HG03095 (cell line): ENCODE results near the gene SPDL1.
"Not testable (repeated sequence)": the region's sequence is repeated elsewhere in the genome, so short reads cannot be mapped to it uniquely, and the experiment has no call there.

Experiments
- ATAC-seq: cut with Tn5 transposase; IDR thresholded peaks from one replicate; pipeline ENCODE4 v1.9.1; 2021; ENCODE audit warnings: moderate library complexity; ENCODE audit not compliant: unreplicated experiment

The SPDL1 gene

DNA sequence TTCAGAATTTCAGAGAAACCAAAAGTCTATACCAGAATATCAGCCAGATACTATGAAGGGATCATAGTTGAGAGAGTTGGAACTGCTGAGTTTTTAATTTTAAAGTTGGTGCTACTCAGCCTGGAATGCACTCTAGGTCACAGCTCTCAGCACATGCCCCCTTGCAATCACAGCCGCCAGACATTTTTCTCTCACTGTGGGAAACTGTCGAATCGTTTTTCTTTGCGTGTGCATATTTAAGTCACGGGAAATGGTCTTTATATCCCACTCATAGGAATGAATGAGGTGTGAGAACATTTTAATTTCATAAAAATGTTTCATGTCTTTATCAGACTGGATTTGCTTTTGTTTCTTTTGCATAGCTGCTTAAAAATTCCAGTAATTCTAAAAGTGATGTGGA is 12.2 kb upstream of the SPDL1 start:
- no peak for ATAC-seq

DNA sequence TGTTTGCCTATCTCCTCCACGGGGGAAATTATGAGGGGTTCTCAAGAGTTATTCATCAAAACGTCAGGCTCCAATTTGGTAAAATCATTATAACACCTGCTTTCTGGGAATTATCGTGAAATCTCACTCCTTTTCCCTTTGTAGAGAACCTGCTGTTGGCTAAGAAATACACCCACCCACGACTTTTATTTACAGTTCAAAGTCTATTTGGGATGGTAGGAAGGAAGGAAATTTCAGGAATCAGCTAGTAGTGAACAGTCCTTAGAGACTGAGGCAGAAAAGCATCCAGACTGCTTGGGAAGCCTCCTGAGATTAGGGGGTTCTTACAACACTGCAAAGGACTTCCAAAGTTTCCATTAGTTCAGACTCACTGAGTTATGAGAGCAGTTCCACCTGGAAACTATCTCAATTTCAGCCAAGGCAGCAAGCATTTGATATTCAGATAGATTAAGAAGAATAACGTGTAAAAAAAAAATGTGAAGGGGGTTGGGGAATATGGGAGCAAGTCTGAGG is 9.4 kb upstream of the SPDL1 start:
- no peak for ATAC-seq

DNA sequence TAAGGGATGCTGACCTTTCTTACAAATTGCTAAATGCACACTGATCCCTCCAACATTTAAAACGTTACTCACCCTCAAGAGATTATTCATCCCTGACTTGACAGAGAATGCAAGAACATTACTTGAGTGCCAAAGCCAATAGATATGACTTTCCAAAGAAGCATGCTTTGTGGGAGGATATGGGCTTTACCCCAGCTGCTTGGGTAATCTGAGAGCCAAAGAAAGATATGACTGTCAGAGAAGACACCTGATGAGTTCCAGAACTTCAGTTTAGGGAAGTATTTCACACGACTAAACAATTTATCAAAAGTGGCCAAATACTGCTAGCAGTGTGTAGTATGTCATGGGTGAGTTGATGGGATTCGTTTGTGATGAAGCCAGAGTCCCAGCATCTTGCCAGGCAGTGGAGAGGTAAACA is 7.4 kb upstream of the SPDL1 start:
- ATAC-seq, result no peak

DNA sequence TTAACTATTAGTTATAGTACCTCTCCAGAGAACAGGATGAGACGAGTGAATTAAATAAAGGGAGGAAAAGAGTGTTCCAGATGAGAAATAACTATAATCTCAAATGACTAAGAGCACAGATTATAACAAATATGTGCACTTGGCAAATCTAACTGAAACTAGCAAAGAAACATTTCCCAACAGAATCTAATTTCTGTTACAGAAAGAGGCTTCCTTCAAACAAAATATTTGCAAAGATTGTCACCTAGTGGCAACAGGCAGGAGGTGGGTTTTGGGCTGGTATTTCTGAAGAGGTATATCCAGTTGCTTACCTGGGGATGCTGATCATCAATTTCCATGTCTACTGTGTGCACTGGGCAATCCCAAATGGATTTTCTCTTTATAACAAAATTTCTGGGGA is 5.6 kb upstream of the SPDL1 start:
- ATAC-seq, result no peak

DNA sequence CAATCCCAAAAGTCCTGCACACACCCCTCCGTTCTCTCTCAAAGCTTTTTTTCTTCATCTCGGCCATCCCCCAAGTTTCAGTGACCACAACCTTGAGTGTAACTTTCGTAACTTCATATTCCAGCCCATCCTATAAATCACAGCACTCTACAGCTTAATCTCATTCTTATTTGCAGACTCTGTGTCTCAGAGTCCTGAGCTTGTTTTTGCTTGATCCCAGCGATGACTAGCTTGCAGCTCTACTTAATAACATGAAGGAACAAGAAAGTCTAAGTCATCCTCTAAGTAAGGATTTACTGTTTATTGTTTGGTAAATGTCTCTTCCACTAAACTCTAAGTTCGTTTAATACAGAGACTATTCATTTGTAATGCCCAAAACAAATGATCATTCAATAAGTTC is 2.6 kb upstream of the SPDL1 start:
- ATAC-seq, result no peak

DNA sequence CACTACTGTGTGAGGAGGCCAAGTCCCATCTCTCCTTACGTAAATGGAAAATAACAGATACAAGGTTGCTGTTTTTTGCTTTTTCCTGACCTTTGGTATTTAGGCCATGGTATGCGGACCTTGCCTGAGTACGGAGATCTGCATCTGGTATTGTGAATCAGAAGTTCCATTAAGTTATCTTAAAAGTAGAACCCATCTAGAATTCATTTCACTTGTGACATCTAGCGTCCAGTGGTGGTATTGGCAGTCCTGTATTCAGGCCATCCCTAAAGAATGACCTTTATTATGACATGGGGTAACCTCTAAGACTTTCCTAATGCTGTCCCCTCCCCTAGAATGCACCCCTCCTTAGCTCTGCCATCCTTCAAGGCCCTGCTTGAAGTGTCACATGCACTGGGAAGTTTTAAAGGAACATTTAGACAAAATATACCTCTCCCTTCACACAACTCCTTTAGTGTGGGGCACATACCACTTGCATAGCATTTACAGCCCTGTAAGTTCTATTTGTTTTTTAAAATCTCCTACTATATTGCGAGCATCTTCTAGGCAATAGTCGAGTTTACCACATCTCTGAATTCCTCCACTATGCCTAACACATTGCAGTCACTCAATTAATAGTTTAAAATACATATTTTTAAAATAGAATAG is 1.9 kb upstream of the SPDL1 start:
- peak; percentile 35 for ATAC-seq

GRCh38 chr5:169583101-169583423 is 511 bp upstream of the SPDL1 start:
- ATAC-seq, result peak; percentile 34

- no peak for ATAC-seq
Measured at GRCh38 chr5:169584998-169585451, 1.5 kb downstream of the SPDL1 start.

DNA sequence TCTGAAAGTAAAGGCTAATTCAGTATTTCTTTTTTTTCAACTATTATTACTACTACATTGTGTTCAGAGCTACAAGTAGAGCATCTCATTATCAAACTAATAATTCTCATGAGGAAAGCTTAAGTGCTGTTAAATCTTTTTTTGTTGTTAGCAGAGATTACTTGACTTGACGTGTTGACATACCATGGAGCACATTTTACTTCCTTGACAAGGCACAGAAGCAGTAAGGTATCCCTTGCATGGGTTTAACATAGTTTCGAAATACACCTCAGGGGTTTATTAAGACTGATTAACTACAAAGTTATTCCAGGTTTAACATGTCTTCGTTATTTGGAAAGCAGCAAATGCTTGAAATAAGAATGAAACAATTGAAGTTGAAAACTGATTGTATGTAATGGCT is 7.0 kb downstream of the SPDL1 start:
- ATAC-seq, result no peak

DNA sequence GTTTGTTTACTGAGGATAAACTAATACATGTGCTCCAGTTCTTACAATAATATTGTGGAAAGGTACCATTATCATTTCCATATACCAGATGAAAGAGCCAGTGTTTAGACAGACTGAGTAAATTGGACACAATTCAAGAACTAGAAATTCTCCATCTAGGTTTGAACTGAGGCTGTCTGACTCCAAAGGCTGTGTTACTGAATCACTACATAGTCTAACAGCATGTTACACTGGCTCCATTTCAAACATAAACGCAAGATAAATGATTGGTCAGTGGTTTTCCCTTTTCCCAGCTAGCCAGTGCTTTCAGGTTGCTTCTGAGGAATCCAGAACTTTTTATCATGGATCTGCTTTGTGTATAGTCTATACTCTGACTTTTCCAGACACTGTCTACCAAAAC is 8.1 kb downstream of the SPDL1 start:
- ATAC-seq, result no peak

GRCh38 chr5:169592937-169593650 is 9.5 kb downstream of the SPDL1 start:
- ATAC-seq, result no peak

DNA sequence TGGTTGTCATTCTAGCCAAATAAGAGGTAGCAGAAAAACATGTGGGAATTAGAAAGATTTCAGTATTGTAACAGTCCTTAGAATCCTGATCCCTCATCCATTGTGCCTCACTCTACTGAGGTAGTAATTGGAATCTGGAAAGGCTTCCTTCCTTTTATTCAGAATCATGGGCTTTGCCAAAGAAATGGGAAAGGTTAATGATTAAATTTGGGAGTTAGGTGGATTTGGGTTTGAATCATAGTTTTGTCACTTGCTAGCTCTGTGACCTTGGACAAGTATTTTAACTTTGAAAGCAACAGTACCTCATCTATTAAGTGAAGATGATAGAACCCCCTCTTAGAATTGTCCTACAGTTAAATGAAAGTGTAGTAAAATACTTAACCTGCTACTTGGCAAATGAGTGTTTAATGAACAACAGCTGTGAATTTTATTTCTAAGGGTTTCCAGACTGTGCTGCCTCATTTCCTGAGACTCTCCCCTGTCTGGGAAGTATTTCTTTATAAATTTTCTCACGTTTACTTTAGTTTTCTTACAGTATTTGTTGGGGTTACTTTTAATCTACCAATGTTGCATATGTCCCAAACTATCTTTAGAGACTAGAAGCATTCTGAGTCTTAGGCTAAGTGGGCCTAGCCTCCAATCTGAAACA is 11.7 kb downstream of the SPDL1 start:
- ATAC-seq, result no peak

DNA sequence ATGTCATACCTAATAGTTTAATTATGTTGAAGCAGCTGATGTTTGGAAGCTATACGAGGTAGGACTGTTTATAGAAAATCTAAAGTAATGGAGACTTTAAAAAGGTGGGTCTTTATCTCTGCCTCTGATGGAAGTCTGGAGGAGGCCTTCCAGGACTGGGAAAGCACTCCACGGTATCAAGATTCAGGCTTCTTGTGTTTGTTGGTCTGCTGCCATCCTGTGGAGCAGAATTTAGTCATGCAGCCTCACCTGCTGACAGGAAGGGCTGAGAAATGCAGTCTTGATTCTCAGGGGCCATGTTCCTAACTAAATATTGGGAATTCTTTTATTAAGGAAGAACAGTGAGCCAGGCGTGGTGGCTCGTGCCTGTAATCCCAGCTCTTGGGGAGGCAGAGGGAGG is 15.9 kb downstream of the SPDL1 start:
- ATAC-seq, result no peak

DNA sequence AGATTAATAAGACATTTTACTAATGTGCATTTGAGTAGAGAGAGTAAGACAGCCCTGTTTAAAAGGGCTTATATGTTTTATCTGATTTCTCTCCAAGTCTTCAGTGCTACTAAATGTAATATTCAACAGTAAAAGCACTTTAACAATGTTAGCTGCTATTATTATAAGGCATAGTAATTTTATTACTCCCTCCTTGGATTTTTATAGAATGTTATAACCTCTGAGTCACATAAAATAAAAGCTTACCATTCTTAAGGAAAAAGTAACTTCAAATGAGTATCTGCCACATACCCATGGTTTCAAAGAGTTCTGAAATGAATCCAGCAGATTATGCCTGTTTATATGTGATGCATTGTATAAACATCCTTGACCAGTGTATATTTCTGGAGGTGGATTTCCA is 19.0 kb downstream of the SPDL1 start:
- ATAC-seq, result no peak

DNA sequence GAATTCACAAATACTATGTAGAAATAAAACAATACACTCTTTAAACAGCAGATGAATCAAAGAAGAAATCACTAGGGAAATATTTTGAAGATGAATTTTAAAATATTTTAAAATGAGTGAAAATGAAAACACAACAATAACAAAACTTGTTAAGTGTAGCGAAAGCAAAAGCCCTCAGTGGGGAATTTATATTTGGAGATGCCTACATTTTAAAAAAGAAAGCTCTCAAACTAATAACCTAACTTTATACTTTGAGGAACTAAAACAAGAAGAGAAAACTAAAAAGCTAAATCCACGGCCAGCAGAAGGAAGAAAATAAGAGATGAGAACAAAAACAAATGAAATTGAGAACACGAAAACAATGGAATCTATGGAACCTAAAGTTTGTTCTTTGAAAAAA is 22.7 kb downstream of the SPDL1 start:
- ATAC-seq, result peak; percentile 49

GRCh38 chr5:169607882-169608281 is 24.3 kb downstream of the SPDL1 start:
- no peak for ATAC-seq

GRCh38 chr5:169609716-169610115 is 26.1 kb downstream of the SPDL1 start:
- ATAC-seq, result no peak

DNA sequence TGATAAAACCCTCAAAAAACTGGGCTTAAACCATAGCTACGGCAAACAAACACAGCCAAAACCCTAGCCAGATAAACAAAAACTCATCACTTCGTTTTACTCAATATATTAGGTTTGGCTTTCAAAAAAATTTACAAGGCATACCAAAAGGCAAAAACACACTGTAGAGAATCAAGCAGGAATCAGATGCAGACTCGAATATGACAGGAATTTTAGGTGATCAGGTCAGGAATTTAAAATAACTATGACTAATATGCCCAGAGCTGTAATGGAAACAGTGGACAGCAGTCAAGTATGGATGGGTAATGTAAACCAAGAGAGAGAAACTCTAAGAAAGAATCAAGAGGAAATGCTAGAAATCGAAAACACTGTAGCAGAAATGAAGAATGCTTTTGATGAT is 27.0 kb downstream of the SPDL1 start:
- ATAC-seq, result no peak

DNA sequence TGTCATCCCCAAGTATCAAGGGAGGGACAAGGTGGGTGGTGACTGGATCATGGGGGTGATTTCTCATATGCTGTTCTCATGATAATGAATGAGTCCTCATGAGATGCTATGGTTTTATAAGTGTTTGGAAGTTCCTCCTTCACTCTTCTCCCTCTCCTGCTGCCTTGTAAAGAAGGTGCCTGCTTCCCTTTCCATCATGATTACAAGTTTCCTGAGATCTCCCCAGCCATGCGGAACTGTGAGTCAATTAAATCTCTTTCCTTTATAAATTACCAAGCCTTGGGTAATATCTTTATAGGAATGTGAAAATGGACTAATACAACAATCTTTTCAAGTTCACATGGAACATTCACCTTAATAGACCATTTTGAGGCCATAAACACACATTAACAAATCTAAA is 32.0 kb downstream of the SPDL1 start:
- no peak for ATAC-seq

- not testable (repeated sequence) for ATAC-seq
Measured at GRCh38 chr5:169624307-169624706, 40.7 kb downstream of the SPDL1 start.

DNA sequence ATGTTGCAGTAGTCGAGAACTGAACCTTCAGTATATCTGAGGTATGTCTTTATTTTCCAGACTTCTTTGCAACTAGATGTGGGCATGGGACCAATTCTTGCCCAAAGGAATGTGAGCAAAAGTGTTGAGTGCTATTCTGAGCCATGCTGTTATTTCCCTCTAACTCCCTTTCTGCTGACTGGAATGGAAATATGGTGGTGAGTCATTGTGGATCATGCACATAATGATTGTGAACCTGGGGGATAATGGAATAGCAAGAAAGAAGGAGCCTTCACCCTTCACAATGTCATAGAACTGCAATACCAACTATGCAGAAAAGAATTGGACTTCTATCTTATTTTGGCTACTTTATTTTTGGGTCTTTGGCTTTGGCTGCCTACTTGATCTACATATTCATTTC is 43.2 kb downstream of the SPDL1 start:
- no peak for ATAC-seq

DNA sequence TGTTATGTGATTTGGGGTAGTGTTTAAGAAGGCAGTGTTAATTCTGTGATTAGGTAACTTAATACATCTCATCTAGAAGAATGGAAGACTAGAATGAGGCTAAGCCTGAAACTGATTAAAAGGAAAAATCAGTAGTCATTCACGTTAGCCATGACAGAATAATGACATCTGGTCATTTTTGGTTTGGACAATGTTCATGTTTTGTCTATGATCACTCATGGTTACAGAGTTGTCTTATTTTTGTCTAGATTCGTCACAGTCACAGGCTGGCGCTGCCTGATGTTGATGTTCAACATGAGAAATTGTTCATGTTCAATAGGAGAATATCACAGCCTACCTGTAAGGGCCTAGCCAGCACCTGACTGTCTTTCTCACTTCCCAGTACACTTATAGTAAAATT is 44.0 kb downstream of the SPDL1 start:
- ATAC-seq, result no peak
